B cell (primary cell): ENCODE results near the gene RAD54L2.
"Not testable (repeated sequence)": the region's sequence is repeated elsewhere in the genome, so short reads cannot be mapped to it uniquely, and the experiment has no call there.

Experiments
- EZH2 ChIP-seq: IDR thresholded peaks from 2 replicates; pipeline ENCODE4 v1.6.1; 2012; ENCODE audit warnings: borderline replicate concordance, low read depth, mild to moderate bottlenecking, moderate library complexity, low read length; ENCODE audit not compliant: insufficient read depth, poor library complexity, severe bottlenecking
- TF ChIP-seq, protein P1 (sequence below): fragments of 200-600 bp; IDR thresholded peaks from one replicate; pipeline ENCODE4 v1.8.0; 2022; ENCODE audit warnings: antibody characterized with exemption, mild to moderate bottlenecking

DNA sequence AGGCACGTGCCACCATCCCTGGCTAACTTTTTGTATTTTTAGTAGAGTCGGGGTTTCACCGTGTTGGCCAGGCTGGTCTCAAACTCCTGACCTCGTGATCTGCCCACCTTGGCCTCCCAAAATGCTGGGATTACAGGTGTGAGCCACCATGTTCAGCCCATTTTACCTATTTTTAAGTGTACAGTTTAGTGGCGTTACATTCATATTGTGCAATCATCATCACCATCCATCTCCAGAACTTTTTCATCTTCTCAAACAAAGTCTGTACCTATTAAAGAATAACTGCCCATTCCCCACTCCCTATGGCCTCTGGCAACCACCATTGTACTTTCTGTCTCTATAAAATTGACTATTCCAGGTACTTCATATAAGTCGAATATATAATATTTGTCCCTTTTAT is 13.6 kb upstream of the RAD54L2 start:
- TF ChIP-seq, protein P1, sequence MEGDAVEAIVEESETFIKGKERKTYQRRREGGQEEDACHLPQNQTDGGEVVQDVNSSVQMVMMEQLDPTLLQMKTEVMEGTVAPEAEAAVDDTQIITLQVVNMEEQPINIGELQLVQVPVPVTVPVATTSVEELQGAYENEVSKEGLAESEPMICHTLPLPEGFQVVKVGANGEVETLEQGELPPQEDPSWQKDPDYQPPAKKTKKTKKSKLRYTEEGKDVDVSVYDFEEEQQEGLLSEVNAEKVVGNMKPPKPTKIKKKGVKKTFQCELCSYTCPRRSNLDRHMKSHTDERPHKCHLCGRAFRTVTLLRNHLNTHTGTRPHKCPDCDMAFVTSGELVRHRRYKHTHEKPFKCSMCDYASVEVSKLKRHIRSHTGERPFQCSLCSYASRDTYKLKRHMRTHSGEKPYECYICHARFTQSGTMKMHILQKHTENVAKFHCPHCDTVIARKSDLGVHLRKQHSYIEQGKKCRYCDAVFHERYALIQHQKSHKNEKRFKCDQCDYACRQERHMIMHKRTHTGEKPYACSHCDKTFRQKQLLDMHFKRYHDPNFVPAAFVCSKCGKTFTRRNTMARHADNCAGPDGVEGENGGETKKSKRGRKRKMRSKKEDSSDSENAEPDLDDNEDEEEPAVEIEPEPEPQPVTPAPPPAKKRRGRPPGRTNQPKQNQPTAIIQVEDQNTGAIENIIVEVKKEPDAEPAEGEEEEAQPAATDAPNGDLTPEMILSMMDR, result not testable (repeated sequence)
- TF ChIP-seq EZH2, result not testable (repeated sequence)
